HG02610 (cell line): ENCODE data around the gene DDX46.
"Not testable (repeated sequence)": the region's sequence is repeated elsewhere in the genome, so short reads cannot be mapped to it uniquely, and the experiment has no call there.

Source experiments
- ATAC-seq: cut with Tn5 transposase; IDR thresholded peaks from one replicate; pipeline ENCODE4 v1.9.1; 2021; ENCODE audit warnings: mild to moderate bottlenecking, moderate library complexity; ENCODE audit not compliant: unreplicated experiment

Gene DDX46

GRCh38 chr5:134844252-134844651, 85.7 kb downstream of the DDX46 start:
- ATAC-seq: no peak

- ATAC-seq: no peak
Measured at GRCh38 chr5:134845335-134845851, 86.8 kb downstream of the DDX46 start.

- peak; percentile 97 for ATAC-seq
Measured at GRCh38 chr5:134845852-134846640, 87.5 kb downstream of the DDX46 start, which contains the start of gene C5orf24. Gene C5orf24 (plus strand): TSS chr5:134845968. CDS start chr5:134854901, 8,933 bp downstream.

- no peak for ATAC-seq
Measured at GRCh38 chr5:134846641-134846960, 88.0 kb downstream of the DDX46 start.

- not testable (repeated sequence) for ATAC-seq
Measured at GRCh38 chr5:134849434-134849933, 90.9 kb downstream of the DDX46 start.

- no peak for ATAC-seq
Measured at GRCh38 chr5:134851307-134851923, 92.8 kb downstream of the DDX46 start.

GRCh38 chr5:134856465-134856864, 97.9 kb downstream of the DDX46 start:
- not testable (repeated sequence) for ATAC-seq

- ATAC-seq: no peak
Measured at GRCh38 chr5:134857401-134857800, 98.8 kb downstream of the DDX46 start.

- ATAC-seq: no peak
Measured at GRCh38 chr5:134864707-134865106, 106.1 kb downstream of the DDX46 start.

- no peak for ATAC-seq
Measured at GRCh38 chr5:134873494-134873893, 114.9 kb downstream of the DDX46 start.

GRCh38 chr5:134873987-134874830, 115.6 kb downstream of the DDX46 start, which contains the start of gene TXNDC15:
Gene TXNDC15 (plus strand): TSS chr5:134874371. CDS start chr5:134874428, 57 bp downstream.
- peak; percentile 83 for ATAC-seq

- peak; percentile 28 for ATAC-seq
Measured at GRCh38 chr5:134874831-134875655, 116.5 kb downstream of the DDX46 start.

GRCh38 chr5:134877159-134877558, 118.6 kb downstream of the DDX46 start:
- peak; percentile 30 for ATAC-seq

GRCh38 chr5:134878403-134878802, 119.8 kb downstream of the DDX46 start:
- ATAC-seq: no peak

- ATAC-seq: no peak
Measured at GRCh38 chr5:134879456-134879855, 120.9 kb downstream of the DDX46 start.
